Stimulated activated naive CD4-positive, alpha-beta T cell treated with Interleukin-2 at 50 U/mL for 16 hours (primary cell): Measurements from ENCODE around the gene MGAT2.
"Not testable (repeated sequence)": the region's sequence is repeated elsewhere in the genome, so short reads cannot be mapped to it uniquely, and the experiment has no call there.

Experiments used
- DNase-seq: peaks from one replicate; lab custom pipeline; 2025; lab: John Stamatoyannopoulos, UW

The MGAT2 gene

GRCh38 chr14:49657500-49657899 is 36.9 kb downstream of the MGAT2 start:
- DNase-seq, result not testable (repeated sequence)

- DNase-seq, result no peak
These were observed 39.2 kb downstream of the MGAT2 start for GRCh38 chr14:49659526-49660455.

- no peak for DNase-seq
These were observed 49.9 kb downstream of the MGAT2 start for GRCh38 chr14:49670475-49670874.
